ENCODE data around the gene PSMA5.

DNA sequence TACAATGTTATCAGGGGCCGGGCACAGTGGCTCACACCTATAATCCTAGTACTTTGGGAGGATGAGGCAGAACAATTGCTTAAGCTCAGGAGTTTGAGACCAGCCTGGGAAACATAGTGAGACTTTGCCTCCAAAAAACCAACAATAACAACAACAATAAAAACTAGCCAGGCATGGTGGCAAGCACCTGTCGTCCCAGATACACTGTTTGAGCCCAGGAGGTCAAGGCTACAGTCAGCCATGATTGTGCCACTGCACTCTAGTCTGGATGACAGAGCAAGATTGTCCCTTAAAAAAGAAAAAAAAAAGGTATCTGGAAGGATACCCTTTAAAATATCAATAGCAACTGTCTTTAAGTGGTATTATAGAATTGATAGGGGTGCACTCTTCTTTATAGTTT is 44.7 kb downstream of the PSMA5 start:
- TF ChIP-seq CTCF (conservative IDR thresholded peaks at IDR 0.05; ENCODE audit: low read length), result no peak
- no peak for TF ChIP-seq EZH2phosphoT487 (IDR thresholded peaks at IDR 0.05; ENCODE audit: borderline replicate concordance, low read depth, low read length)

All from OCI-LY7 (cell line).